OCI-LY7 (cell line): ENCODE data around the gene RBM26. TPM values are rescaled to one million over a fixed set of nuclear protein-coding genes. Genes with fewer than 3 reads are reported as not detected.

Source experiments
- BruUV-seq: library from RNA; stranded (reverse); fragments of 400-500 nt; replicated peaks from 2 replicates; lab custom pipeline; 2021; lab: Mats Ljungman, UMichigan
- CTCF ChIA-PET: fragments of 300-600 bp; sonication (Branson Sonifier 250); formaldehyde crosslinking; loops from one replicate; lab custom pipeline; 2022; ENCODE audit warnings: antibody characterized with exemption; ENCODE audit not compliant: unreplicated experiment; lab: Charles Lee
- POLR2A ChIA-PET: fragments of 300-600 bp; sonication (Branson Sonifier 250); formaldehyde crosslinking; loops from one replicate; lab custom pipeline; 2022; ENCODE audit warnings: antibody characterized with exemption; lab: Charles Lee
- DNase-seq: peaks from one replicate; pipeline ENCODE4 v3.0.0-alpha.2; 2015; ENCODE audit warnings: low spot score
- H2AFZ ChIP-seq: fragments of 200-600 bp; sonication (generic), shearing (Covaris generic); 2 replicates; pipeline ENCODE4 v1.6.1; 2014; ENCODE audit warnings: mild to moderate bottlenecking, antibody characterized with exemption, low read length, moderate library complexity
- H3K27ac ChIP-seq: fragments of 200-600 bp; sonication (generic); 2 replicates; pipeline ENCODE4 v1.5.1; 2014; ENCODE audit warnings: mixed run types, low read depth, mild to moderate bottlenecking, moderate library complexity, low read length, inconsistent platforms; ENCODE audit not compliant: poor library complexity, severe bottlenecking
- H3K36me3 ChIP-seq: fragments of 200-600 bp; sonication (generic); 2 replicates; pipeline ENCODE4 v1.6.1; 2014; ENCODE audit warnings: mild to moderate bottlenecking, antibody characterized with exemption, low read length, moderate library complexity, mixed read lengths; ENCODE audit not compliant: insufficient read depth
- H3K4me1 ChIP-seq: fragments of 200-600 bp; sonication (generic); 2 replicates; pipeline ENCODE4 v1.5.1; 2014; ENCODE audit warnings: mild to moderate bottlenecking, low read length; ENCODE audit not compliant: insufficient read depth, poor library complexity, severe bottlenecking
- H3K4me2 ChIP-seq: fragments of 200-600 bp; sonication (generic); 2 replicates; pipeline ENCODE4 v1.6.1; 2014; ENCODE audit warnings: mild to moderate bottlenecking, low read length
- H3K4me3 ChIP-seq: fragments of 200-600 bp; sonication (generic); 2 replicates; pipeline ENCODE4 v1.5.1; 2014; ENCODE audit warnings: mild to moderate bottlenecking, low read depth, low read length; ENCODE audit not compliant: poor library complexity, severe bottlenecking
- H3K79me2 ChIP-seq: fragments of 200-600 bp; sonication (generic); 2 replicates; pipeline ENCODE4 v1.6.1; 2016; ENCODE audit warnings: low read depth, mild to moderate bottlenecking, low read length, moderate library complexity, mixed read lengths; ENCODE audit not compliant: insufficient read depth
- H3K9me2 ChIP-seq: fragments of 200-600 bp; sonication (generic); 2 replicates; pipeline ENCODE4 v1.6.1; 2016; ENCODE audit warnings: mild to moderate bottlenecking, low read length, mixed read lengths; ENCODE audit not compliant: insufficient read depth
- H3K9me3 ChIP-seq: fragments of 200-600 bp; sonication (generic); 2 replicates; pipeline ENCODE4 v1.6.1; 2014; ENCODE audit warnings: mild to moderate bottlenecking, mixed run types, low read length, mixed read lengths
- H4K20me1 ChIP-seq: fragments of 200-600 bp; sonication (generic); 2 replicates; pipeline ENCODE4 v1.6.1; 2014; ENCODE audit warnings: mild to moderate bottlenecking, antibody characterized with exemption, low read length, moderate library complexity, mixed read lengths; ENCODE audit not compliant: insufficient read depth
- CTCF ChIP-seq: fragments of 200-600 bp; sonication (generic); conservative IDR thresholded peaks from 2 replicates; pipeline ENCODE4 v1.5.1; 2014; ENCODE audit warnings: mild to moderate bottlenecking, antibody characterized with exemption, low read length, moderate library complexity, mixed read lengths
- EZH2phosphoT487 ChIP-seq: fragments of 200-600 bp; sonication (generic); IDR thresholded peaks from 2 replicates; pipeline ENCODE4 v1.6.1; 2018; ENCODE audit warnings: low read depth, borderline replicate concordance, mild to moderate bottlenecking, mixed run types, antibody characterized with exemption, low read length, moderate library complexity, mixed read lengths
- intact Hi-C: fragments of 100-400 bp; cut with micrococcal nuclease; formaldehyde crosslinking; loops from one replicate; pipeline ENCODE4 v1.10.0; 2022; ENCODE audit not compliant: unreplicated experiment
- total RNA-seq, 2 experiments: library from RNA; depleted of rRNA in 1 of 2; stranded (reverse); fragments of >200 nt in 1 of 2; shearing (Covaris generic) in 1 of 2; gene quantifications; 2 replicates each; pipeline ENCODE4 v1.2.3, GENCODE V29; 2014 to 2022

The RBM26 gene
- total RNA-seq, 2 experiments from 2014 or later: 44.1 to 85.2 TPM

- no peak for TF ChIP-seq CTCF
- TF ChIP-seq EZH2phosphoT487: no peak
- no peak overlapping the region for H3K4me2 ChIP-seq
- no peak overlapping the region for H3K27ac ChIP-seq
- H2AFZ ChIP-seq: no peak overlapping the region
- no peaks in the 10 kb centered on the region for H3K79me2 ChIP-seq
- no peak overlapping the region for H3K4me3 ChIP-seq
- H3K36me3 ChIP-seq: no peaks in the 10 kb centered on the region
- no TSS peak for BruUV-seq
- no peak for DNase-seq
- ChIA-PET POLR2A (interaction anchor here (1.1 kb wide), 1 partner anchor 11 kb away, joined by 4 read pairs; no protein-coding TSS in a partner anchor), CTCF (no interaction called here)
- H3K9me2 ChIP-seq: no peaks in the 10 kb centered on the region
- no peaks in the 10 kb centered on the region for H4K20me1 ChIP-seq
- no peaks in the 10 kb centered on the region for H3K9me3 ChIP-seq
- intact Hi-C loops: no loop called here
- no peaks in the 10 kb centered on the region for H3K4me1 ChIP-seq
Measured at GRCh38 chr13:79445968-79446645, 40.1 kb upstream of the RBM26 start.

- DNase-seq: no peak
- H3K79me2 ChIP-seq: no peaks in the 10 kb centered on the region
- no peak overlapping the region for H2AFZ ChIP-seq
- POLR2A ChIA-PET: no interaction called here
- intact Hi-C loops: no loop called here
- no peaks in the 10 kb centered on the region for H3K36me3 ChIP-seq
- TF ChIP-seq CTCF: no peak
- no peak for TF ChIP-seq EZH2phosphoT487
- H3K9me3 ChIP-seq: no peaks in the 10 kb centered on the region
- CTCF ChIA-PET: no interaction called here
- H3K27ac ChIP-seq: no peak overlapping the region
- H3K4me1 ChIP-seq: no peaks in the 10 kb centered on the region
- no peak overlapping the region for H3K4me2 ChIP-seq
- no peaks in the 10 kb centered on the region for H3K9me2 ChIP-seq
- no peaks in the 10 kb centered on the region for H4K20me1 ChIP-seq
- BruUV-seq: no TSS peak
- no peak overlapping the region for H3K4me3 ChIP-seq
Measured at GRCh38 chr13:79442706-79443105, 36.7 kb upstream of the RBM26 start.

GRCh38 chr13:79442221-79442620 is 36.2 kb upstream of the RBM26 start:
- no peaks in the 10 kb centered on the region for H3K79me2 ChIP-seq
- no peak overlapping the region for H3K27ac ChIP-seq
- H3K4me3 ChIP-seq: no peak overlapping the region
- POLR2A ChIA-PET: no interaction called here
- no TSS peak for BruUV-seq
- CTCF ChIA-PET: no interaction called here
- no peaks in the 10 kb centered on the region for H3K4me1 ChIP-seq
- TF ChIP-seq EZH2phosphoT487 (no peak), CTCF (no peak)
- H3K9me3 ChIP-seq: no peaks in the 10 kb centered on the region
- no peaks in the 10 kb centered on the region for H4K20me1 ChIP-seq
- H3K9me2 ChIP-seq: no peaks in the 10 kb centered on the region
- H3K4me2 ChIP-seq: no peak overlapping the region
- no peaks in the 10 kb centered on the region for H3K36me3 ChIP-seq
- no peak overlapping the region for H2AFZ ChIP-seq
- intact Hi-C loops: no loop called here
- no peak for DNase-seq
